ENCODE data around the gene HEBP1. TPM values are rescaled to one million over a fixed set of nuclear protein-coding genes. Genes with fewer than 3 reads are reported as not detected.
A peak's percentile ranks its signal among the peaks of the same experiment; 100 is the strongest.

HEBP1 gene
- total and polyA plus RNA-seq, 2 donors = 22.0 to 68.5 TPM

DNA sequence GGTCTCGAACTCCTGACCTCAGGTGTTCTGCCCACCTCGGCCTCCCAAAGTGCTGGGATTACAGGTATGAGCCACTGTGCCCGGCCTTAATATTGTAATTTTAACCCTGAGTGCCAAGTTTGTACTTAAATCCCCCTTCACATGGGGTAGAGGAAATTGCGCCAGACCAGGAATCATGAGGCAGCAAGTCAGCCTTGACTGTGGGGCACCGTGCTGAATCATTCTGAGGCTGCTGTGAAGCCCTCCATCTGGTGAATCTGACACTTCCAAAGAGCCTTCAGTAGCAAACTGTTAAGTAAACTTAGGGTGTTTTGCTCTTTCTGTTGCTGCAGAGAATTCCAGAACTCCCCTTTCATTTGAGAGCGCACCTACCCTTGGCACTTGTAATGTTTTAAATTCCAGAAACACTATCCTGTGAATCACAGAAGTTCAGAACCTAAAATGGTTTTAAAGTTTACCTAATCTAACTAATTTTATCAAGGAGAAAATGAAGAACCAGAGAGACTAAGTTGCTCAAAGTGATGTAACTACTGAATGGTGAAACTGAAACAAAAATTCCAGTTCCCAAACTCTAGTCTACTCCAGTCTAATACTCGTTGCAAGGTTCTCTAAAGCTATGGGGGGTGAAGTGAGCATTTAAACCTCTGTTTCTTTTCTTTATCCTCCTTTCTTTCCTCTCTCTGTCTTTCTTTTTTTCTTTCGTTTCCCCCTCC is 7.5 kb downstream of the HEBP1 start:
- WGBS = 58% methylated on average over 8 of the region's 8 CpGs
- Histone ChIP-seq H3K36me3 (ENCODE audit: insufficient read depth) (peaks cover 6% of the 10 kb centered on the region), H3K4me1 (ENCODE audit: insufficient read depth) (no peaks in the 10 kb centered on the region), H3K4me3 (ENCODE audit: low read depth, low read length) (no peak overlapping the region), H3K27ac (ENCODE audit: low read depth) (no peak overlapping the region)
- DNase-seq (ENCODE audit: extremely low spot score) = no peak

DNA sequence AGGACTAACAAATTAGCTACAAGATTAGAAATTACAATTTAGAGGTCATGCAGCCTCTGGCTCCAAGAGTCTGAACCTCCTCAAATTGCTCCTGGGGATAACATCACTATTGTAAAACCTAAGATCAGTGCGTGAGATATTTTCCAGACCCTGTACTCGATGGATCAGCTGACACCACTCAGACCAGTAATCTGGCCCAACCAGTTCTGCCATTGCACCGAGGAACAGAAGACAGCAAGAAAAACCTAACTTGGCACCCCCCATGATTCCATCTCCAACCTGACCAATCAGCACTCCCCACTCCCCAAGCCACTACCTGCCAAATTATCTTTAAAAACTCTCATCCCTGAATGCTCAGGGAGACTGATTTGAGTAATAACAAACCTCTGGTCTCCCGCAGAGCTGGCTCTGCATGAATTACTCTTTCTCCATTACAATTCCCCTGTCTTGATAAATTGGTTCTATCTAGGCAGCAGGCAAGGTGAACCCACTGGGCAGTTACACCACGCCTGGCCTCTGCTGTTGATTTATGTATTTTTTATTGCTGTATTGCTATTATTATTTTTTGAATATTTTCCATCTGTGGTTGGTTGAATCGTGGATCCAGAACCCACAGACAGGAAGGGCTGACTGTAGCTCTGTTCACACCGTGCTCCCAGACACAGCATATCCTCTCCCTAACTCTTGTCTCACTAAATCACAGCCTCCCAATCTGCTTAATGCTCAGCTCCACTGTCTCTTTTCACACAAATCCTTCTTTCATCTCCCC is 9.2 kb downstream of the HEBP1 start:
- H3K4me1 ChIP-seq (ENCODE audit: insufficient read depth) = no peaks in the 10 kb centered on the region
- no peak for DNase-seq (ENCODE audit: extremely low spot score)
- 62% methylated on average over 7 of the region's 7 CpGs for WGBS
- no peak overlapping the region for H3K27ac ChIP-seq (ENCODE audit: low read depth)
- no peak overlapping the region for H3K4me3 ChIP-seq (ENCODE audit: low read depth, low read length)
- H3K36me3 ChIP-seq (ENCODE audit: insufficient read depth) = peaks cover 6% of the 10 kb centered on the region

DNA sequence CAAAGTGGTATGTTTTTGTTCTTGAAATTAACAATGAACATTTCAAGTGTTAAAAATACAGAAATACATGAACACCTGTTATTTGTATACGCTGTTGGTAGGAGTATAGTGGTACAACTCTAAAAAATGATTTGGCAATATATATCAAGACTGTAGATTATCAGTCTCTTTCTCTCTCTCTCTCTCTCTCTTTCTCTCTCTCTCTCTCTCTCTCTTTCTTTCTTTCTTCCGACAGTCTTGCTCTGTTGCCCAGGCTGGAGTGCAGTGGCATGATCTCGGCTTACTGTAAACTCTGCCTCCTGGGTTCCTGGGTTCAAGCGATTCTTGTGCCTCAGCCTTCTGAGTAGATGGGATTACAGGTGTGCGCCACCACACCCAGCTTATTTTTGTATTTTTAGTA is 12.6 kb downstream of the HEBP1 start:
- H3K4me3 ChIP-seq (ENCODE audit: low read depth, low read length) = no peak overlapping the region
- peaks cover 6% of the 10 kb centered on the region for H3K36me3 ChIP-seq (ENCODE audit: insufficient read depth)
- H3K4me1 ChIP-seq (ENCODE audit: insufficient read depth) = no peaks in the 10 kb centered on the region
- H3K27ac ChIP-seq (ENCODE audit: low read depth) = no peak overlapping the region
- 91% methylated on average over 5 of the region's 5 CpGs for WGBS
- no peak for DNase-seq (ENCODE audit: extremely low spot score)

DNA sequence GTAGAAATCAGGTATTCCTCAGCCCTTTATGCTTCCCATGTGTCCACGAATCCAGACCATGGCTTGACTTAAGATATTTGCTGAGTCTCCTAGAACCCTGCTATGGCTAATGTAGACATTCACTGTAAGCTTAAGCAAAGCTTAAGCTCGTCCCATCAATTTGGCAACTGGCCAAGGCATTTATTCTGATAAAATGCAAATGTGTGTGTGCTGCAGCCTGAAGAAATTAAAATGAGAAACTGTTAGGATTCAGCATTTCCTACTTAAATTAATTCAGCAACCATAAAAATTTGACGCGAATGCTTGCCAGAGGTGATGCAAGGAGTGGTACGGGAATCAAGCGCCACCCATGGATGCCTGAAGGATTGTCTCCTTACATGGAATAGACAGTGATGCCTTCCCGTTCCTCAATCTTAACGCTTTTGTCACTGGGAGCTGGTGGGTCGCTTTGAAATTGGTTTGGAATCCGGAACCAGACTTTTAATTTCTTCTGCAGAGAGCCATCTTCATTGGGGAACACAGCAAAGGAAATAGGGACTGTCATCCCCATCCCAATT is 13.2 kb downstream of the HEBP1 start:
- H3K36me3 ChIP-seq (ENCODE audit: insufficient read depth) = peaks cover 6% of the 10 kb centered on the region
- no peak overlapping the region for H3K27ac ChIP-seq (ENCODE audit: low read depth)
- 81% methylated on average over 10 of the region's 10 CpGs for WGBS
- no peak overlapping the region for H3K4me3 ChIP-seq (ENCODE audit: low read depth, low read length)
- no peaks in the 10 kb centered on the region for H3K4me1 ChIP-seq (ENCODE audit: insufficient read depth)
- DNase-seq (ENCODE audit: extremely low spot score) = no peak

DNA sequence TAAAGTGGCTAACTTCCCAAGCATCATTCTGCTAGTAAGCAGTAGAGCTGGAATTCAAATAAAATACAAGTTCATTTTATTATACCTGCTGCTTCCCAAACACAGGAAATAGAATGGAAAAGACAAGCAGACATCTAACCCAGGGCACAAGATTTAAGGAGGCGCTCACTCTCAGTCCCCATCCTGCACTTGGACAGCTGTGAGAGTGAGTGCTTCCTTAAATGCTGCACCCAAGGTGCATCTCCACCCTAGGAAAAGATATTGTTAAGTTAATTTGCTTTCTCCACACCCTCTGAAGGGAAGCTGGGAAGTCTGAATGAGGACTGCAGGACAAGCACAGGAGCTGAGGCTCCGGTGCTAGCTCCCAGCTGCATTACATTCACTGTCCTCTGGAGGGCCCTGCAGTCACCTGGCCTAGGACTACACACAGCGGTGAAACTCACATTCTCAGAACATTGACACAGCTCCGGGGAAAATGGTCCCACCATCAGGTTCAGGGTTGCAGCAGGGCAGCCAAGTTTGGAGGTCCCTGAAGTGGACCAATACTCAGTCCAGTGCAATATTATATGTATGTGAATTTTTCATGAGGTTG is 14.2 kb downstream of the HEBP1 start:
- DNase-seq (ENCODE audit: extremely low spot score) = no peak
- 84% methylated on average over 4 of the region's 4 CpGs for WGBS
- peaks cover 6% of the 10 kb centered on the region for H3K36me3 ChIP-seq (ENCODE audit: insufficient read depth)
- no peaks in the 10 kb centered on the region for H3K4me1 ChIP-seq (ENCODE audit: insufficient read depth)
- no peak overlapping the region for H3K27ac ChIP-seq (ENCODE audit: low read depth)
- H3K4me3 ChIP-seq (ENCODE audit: low read depth, low read length) = no peak overlapping the region

DNA sequence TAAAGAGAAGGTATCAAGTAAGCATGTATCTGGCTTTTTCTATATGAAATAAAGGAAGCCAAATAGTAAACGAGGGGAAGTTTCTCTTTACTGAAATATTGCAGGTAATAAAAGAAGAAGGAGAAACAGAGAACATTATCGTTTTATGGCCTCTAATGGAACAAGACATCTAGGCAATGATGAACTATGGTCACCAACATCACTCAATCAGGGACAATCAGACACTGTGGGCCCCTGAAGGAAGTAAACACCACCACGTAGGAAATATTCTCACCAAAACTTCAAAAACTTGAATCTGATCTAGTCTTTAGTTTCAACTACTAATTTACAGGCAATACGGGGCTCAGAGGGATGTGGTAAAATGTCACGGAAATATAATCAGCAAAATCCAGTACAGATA is 15.9 kb downstream of the HEBP1 start:
- Histone ChIP-seq H3K4me1 (ENCODE audit: insufficient read depth) (no peaks in the 10 kb centered on the region), H3K36me3 (ENCODE audit: insufficient read depth) (peaks cover 6% of the 10 kb centered on the region), H3K4me3 (ENCODE audit: low read depth, low read length) (no peak overlapping the region), H3K27ac (ENCODE audit: low read depth) (no peak overlapping the region)
- DNase-seq (ENCODE audit: extremely low spot score) = no peak
- WGBS = 88% methylated on average over 5 of the region's 5 CpGs

DNA sequence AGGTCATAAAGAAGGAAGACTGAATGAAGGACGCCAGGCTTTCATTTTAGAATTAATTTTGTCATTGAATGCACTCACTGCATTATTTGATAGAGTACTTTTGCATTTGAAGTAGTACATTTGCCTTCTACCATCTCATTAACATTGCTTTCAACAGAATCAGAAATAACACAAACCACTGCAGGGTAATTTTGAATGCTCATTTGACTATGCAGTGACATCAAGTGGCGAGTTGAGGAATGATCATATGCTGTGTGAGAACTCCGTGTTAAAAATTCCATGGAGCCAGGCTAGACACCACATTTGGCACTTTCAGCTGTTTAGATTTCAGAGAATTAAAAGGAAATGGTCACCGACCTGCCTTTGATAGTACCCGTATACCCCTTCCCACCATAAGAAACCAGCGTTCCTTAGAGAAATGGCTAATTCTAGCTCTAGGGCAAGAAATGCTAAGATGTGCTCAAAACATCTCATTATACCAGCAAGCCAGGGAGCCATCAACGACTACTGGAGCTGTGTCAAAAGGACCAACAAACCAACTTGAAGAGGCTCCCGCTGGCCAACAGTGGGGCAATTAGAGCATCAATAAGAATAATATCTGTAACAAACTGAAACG is 16.5 kb downstream of the HEBP1 start:
- WGBS = 63% methylated on average over 9 of the region's 9 CpGs
- DNase-seq (ENCODE audit: extremely low spot score) = no peak
- Histone ChIP-seq H3K4me1 (ENCODE audit: insufficient read depth) (no peaks in the 10 kb centered on the region), H3K27ac (ENCODE audit: low read depth) (no peak overlapping the region), H3K36me3 (ENCODE audit: insufficient read depth) (no peaks in the 10 kb centered on the region), H3K4me3 (ENCODE audit: low read depth, low read length) (no peak overlapping the region)

DNA sequence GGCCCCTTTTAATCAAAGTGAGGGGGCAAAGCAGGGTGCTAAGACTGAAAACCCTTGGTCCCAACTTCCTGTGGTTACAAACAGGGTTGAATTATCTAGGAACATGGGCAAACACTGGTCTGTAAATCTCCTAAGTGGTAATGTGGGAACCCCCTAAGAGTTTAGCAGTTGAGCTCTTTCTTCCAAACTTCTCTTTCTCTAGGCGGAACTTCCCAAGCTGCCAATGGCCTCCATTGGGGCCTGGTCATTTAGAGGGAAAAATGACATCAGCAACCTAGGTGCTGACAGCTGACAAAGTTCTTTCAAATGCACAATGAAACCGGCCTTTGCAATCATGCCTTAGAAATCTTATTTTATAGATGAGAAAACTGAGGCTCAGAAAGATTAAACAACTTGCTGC is 17.7 kb downstream of the HEBP1 start:
- over 99% methylated on average over 2 of the region's 2 CpGs for WGBS
- H3K4me3 ChIP-seq (ENCODE audit: low read depth, low read length) = no peak overlapping the region
- no peak overlapping the region for H3K27ac ChIP-seq (ENCODE audit: low read depth)
- no peaks in the 10 kb centered on the region for H3K4me1 ChIP-seq (ENCODE audit: insufficient read depth)
- DNase-seq (ENCODE audit: extremely low spot score) = no peak
- H3K36me3 ChIP-seq (ENCODE audit: insufficient read depth) = no peaks in the 10 kb centered on the region

DNA sequence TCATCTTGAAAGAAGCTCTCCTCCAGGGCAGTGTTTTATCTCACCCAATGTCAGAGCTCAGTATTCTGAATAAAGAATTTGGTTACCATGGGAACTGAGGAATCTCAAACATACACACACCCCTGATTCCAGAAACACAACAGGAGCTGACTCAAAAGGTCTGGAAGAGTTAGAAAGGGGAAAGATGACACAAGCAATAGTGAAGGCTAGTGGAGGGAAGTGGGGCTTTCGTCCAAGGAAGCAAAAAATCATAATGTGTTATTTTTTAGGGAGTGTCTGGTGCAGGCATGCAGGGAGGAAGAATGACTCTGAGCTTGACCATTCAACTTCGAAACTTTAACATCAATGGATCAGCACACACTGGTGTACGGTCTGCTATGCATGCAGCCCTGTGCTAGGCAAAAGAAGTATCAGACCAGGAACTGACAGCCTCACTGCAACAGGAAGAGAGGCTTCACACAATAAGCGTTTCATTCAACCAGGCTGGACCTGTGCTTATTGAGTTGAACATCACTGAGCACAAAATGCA is 20.3 kb downstream of the HEBP1 start:
- H3K4me3 ChIP-seq (ENCODE audit: low read depth, low read length) = no peak overlapping the region
- H3K36me3 ChIP-seq (ENCODE audit: insufficient read depth) = no peaks in the 10 kb centered on the region
- peaks cover 1% of the 10 kb centered on the region for H3K4me1 ChIP-seq (ENCODE audit: insufficient read depth)
- H3K27ac ChIP-seq (ENCODE audit: low read depth) = no peak overlapping the region
- DNase-seq (ENCODE audit: extremely low spot score) = peak; percentile 73
- 29% methylated on average over 4 of the region's 4 CpGs for WGBS

DNA sequence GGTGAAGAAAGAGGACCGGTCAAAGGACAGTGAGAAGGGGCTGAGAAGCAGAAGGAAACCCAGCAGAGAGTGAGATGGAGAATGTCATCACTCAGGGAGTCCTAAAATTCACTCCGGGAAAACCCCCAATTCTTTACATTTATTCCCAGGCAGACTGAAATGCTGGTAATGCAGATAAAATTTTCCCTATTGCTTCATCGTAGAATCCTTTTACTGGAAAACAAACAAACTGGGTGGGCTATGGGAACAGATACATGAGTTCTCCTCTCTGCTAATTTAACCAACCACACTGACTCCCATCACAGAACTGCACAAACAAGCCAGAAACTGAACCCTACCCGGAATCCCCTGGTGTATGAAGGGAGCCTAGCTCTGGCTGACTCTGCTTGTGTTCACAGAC is 20.9 kb downstream of the HEBP1 start:
- Histone ChIP-seq H3K27ac (ENCODE audit: low read depth) (no peak overlapping the region), H3K4me3 (ENCODE audit: low read depth, low read length) (no peak overlapping the region), H3K4me1 (ENCODE audit: insufficient read depth) (peaks cover 1% of the 10 kb centered on the region), H3K36me3 (ENCODE audit: insufficient read depth) (no peaks in the 10 kb centered on the region)
- DNase-seq (ENCODE audit: extremely low spot score) = no peak
- WGBS = 39% methylated on average over 4 of the region's 4 CpGs

DNA sequence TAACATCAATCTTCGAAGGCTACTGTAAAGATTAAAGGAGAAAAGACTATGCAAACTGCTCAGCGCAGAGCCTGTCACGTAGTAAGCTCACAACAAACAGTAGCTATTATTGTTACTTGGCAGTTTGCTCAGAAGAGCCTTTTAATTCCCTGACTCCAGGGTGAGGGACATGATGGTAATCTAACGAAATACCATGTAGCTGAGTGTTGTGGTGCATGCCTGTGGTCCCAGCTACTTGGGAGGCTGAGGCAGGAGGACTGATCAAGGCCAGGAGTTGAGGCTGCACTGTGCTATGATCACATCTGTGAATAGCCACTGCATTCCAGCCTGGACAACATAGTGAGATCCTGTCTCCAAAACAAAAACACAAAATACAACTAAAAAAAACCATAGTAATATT is 22.8 kb downstream of the HEBP1 start:
- WGBS = 93% methylated on average over 4 of the region's 4 CpGs
- peaks cover under 1% of the 10 kb centered on the region for H3K36me3 ChIP-seq (ENCODE audit: insufficient read depth)

DNA sequence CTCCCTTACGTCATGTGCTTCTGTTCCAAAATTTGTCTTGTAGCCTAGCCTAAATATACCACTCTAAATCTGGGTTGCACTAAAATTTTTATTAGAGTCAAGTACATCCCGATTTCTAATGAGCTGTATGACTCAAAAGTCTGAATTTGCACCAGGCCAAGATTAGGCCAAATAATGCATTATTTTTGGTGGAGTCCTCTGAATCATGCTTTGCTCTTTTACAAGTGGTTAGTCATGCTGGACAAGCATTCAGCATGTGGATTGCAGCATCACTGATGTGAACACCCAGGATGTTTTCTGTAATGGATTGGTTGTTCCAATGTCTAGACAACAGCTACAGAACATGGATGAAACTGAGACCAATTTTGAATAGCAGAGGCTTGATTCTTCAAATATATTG is 23.7 kb downstream of the HEBP1 start:
- 32% methylated on average over 2 of the region's 2 CpGs for WGBS
- H3K4me3 ChIP-seq (ENCODE audit: low read depth, low read length) = no peak overlapping the region
- DNase-seq (ENCODE audit: extremely low spot score) = no peak
- H3K36me3 ChIP-seq (ENCODE audit: insufficient read depth) = peaks cover 3% of the 10 kb centered on the region
- no peak overlapping the region for H3K27ac ChIP-seq (ENCODE audit: low read depth)
- peaks cover 1% of the 10 kb centered on the region for H3K4me1 ChIP-seq (ENCODE audit: insufficient read depth)

More for the DNA sequence above, 22.8 kb downstream of the HEBP1 start:
- Histone ChIP-seq H3K27ac (ENCODE audit: low read depth) (no peak overlapping the region), H3K4me3 (ENCODE audit: low read depth, low read length) (no peak overlapping the region), H3K4me1 (ENCODE audit: insufficient read depth) (peaks cover 1% of the 10 kb centered on the region)
- no peak for DNase-seq (ENCODE audit: extremely low spot score)

DNA sequence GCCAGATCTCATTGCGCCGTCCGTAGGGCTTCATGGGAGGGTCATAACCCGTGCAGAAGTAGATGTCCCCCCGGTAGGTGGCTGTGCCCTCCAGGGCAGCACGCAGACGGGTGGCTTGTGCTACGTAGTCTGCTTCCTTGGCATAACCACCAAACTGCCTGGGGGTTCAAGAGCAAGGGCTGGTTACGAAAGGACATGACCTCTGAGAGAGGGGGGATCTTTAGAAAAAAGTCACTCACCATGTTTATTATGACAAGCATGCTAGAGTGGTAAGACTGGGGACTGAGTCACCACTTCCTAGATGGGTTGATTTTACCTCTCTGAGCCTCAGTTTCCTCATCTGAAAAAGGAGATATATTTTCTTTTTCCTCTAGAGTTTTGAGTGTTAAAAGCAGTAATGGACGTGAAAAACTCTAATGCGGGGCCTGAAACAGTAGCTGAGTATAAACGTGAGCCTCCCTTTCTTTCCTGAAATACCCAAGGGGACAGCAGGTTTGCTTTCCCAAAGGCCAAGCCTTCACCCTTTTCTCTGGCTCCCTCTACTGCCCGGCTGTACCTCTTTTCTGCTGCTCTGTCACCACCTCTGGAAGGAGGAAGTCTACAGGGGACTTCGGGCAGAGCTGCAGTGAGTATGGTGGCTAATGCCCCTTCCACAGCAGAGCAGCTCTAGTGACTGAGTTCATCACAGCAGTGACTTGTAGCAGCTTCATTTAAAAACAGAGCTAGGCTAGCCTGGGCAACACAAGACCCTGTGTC is 24.6 kb downstream of the HEBP1 start:
- H3K4me3 ChIP-seq (ENCODE audit: low read depth, low read length) = no peak overlapping the region
- whole genome bisulfite sequencing = 79% methylated on average over 14 of the region's 14 CpGs
- H3K27ac ChIP-seq (ENCODE audit: low read depth) = peak overlapping the region; percentile 59
- H3K36me3 ChIP-seq (ENCODE audit: insufficient read depth) = peaks cover 3% of the 10 kb centered on the region
- peaks cover 1% of the 10 kb centered on the region for H3K4me1 ChIP-seq (ENCODE audit: insufficient read depth)
- no peak for DNase-seq (ENCODE audit: extremely low spot score)

All from urinary bladder (tissue), 4 donors.